GM10266 (cell line): Measurements from ENCODE around the gene CAPN2.
"Not testable (repeated sequence)": the region's sequence is repeated elsewhere in the genome, so short reads cannot be mapped to it uniquely, and the experiment has no call there.

ENCODE experiments used
- DNase-seq: peaks from one replicate; pipeline ENCODE4 v3.0.0; 2012; ENCODE audit errors: extremely low spot score
- CTCF ChIP-seq: IDR thresholded peaks from 2 replicates; pipeline ENCODE4 v1.5.1; 2012; ENCODE audit warnings: mild to moderate bottlenecking, low read depth; ENCODE audit not compliant: control insufficient read depth, insufficient read depth; ENCODE audit errors: missing control alignments

Gene CAPN2

GRCh38 chr1:223802602-223803001 lies 90.3 kb downstream of the CAPN2 start:
- no peak for TF ChIP-seq CTCF
- DNase-seq = no peak

GRCh38 chr1:223803211-223803610 lies 90.9 kb downstream of the CAPN2 start:
- TF ChIP-seq CTCF = no peak
- DNase-seq = no peak

- not testable (repeated sequence) for DNase-seq
Measured at GRCh38 chr1:223809905-223810304, 97.6 kb downstream of the CAPN2 start.

GRCh38 chr1:223810586-223810985 lies 98.2 kb downstream of the CAPN2 start:
- DNase-seq = no peak
- TF ChIP-seq CTCF = no peak

- no peak for DNase-seq
- peak; percentile 39 for TF ChIP-seq CTCF
Measured at GRCh38 chr1:223811634-223812101, 99.3 kb downstream of the CAPN2 start.

- DNase-seq = no peak
- no peak for TF ChIP-seq CTCF
Measured at GRCh38 chr1:223813645-223814044, 101.3 kb downstream of the CAPN2 start.

- TF ChIP-seq CTCF = no peak
- no peak for DNase-seq
Measured at GRCh38 chr1:223815020-223815853, 102.9 kb downstream of the CAPN2 start.

GRCh38 chr1:223815865-223816264 lies 103.5 kb downstream of the CAPN2 start:
- TF ChIP-seq CTCF = no peak
- DNase-seq = no peak

GRCh38 chr1:223817265-223817664 lies 104.9 kb downstream of the CAPN2 start:
- DNase-seq = not testable (repeated sequence)
